Prostate gland (tissue), 2 donors: Measurements from ENCODE around the gene IGSF10. TPM values are rescaled to one million over a fixed set of nuclear protein-coding genes. Genes with fewer than 3 reads are reported as not detected.

Source experiments
- DNase-seq: peaks from one replicate; pipeline ENCODE4 v3.0.0-alpha.2; 2019; ENCODE audit warnings: low spot score
- H3K27ac ChIP-seq, 2 donors: fragments of 200-600 bp; sonication (generic); 2 replicates each; pipeline ENCODE4 v1.5.1; 2017 to 2019
- H3K27me3 ChIP-seq: fragments of 200-600 bp; sonication (generic); replicated peaks from 2 replicates; pipeline ENCODE4 v1.5.1; 2019; ENCODE audit not compliant: insufficient read depth
- H3K36me3 ChIP-seq, 2 donors: fragments of 200-600 bp; sonication (generic); 1 replicate in 1 of 2; 2 replicates in 1 of 2; pipeline versions ENCODE4 v1.5.1 to v1.8.1; 2017 to 2019
- H3K4me1 ChIP-seq: fragments of 200-600 bp; sonication (generic); replicated peaks from 2 replicates; pipeline ENCODE4 v1.5.1; 2019
- H3K4me3 ChIP-seq, 2 donors: fragments of 200-600 bp; sonication (generic); 2 replicates each; pipeline ENCODE4 v1.5.1; 2017 to 2019
- H3K9me3 ChIP-seq: fragments of 200-600 bp; sonication (generic); 2 replicates; pipeline ENCODE4 v1.5.1; 2017
- POLR2A ChIP-seq: fragments of 450-650 bp; IDR thresholded peaks from one replicate; pipeline ENCODE4 v1.6.1; 2016; ENCODE audit warnings: antibody characterized with exemption, mild to moderate bottlenecking
- POLR2AphosphoS5 ChIP-seq: sonication (generic); formaldehyde crosslinking; IDR thresholded peaks from one replicate; pipeline ENCODE4 v1.6.1; 2017; ENCODE audit warnings: antibody characterized with exemption
- WGBS: methylation state at CpG from one replicate; pipeline ENCODE4 v1.1.5; 2018; 5-methylcytosine and 5-hydroxymethylcytosine counted together
- intact Hi-C: fragments of 100-400 bp; cut with DNase I; formaldehyde crosslinking; loops from one replicate; pipeline ENCODE4 v1.14.2; 2022
- total RNA-seq, 2 donors: library from RNA; depleted of rRNA; stranded (reverse); fragments of >200 nt; gene quantifications; one replicate each; pipeline ENCODE4 v1.1.0, GENCODE V29; 2016
- TF ChIP-seq, protein P1 (sequence below), 4 experiments: fragments of 200-600 bp in 2 of 4; fragments of 450-650 bp in 2 of 4; sonication (generic) in 2 of 4; IDR thresholded peaks; 1 replicate in 3 of 4; 2 replicates in 1 of 4; pipeline ENCODE4 v1.5.1; 2016 to 2019; ENCODE audit warnings: antibody characterized with exemption in 4 of 4, mild to moderate bottlenecking in 2 of 4, moderate library complexity in 2 of 4

IGSF10 gene
- total RNA-seq, 2 donors from 2014 or later, result 5.4 TPM; not detected in 1

DNA sequence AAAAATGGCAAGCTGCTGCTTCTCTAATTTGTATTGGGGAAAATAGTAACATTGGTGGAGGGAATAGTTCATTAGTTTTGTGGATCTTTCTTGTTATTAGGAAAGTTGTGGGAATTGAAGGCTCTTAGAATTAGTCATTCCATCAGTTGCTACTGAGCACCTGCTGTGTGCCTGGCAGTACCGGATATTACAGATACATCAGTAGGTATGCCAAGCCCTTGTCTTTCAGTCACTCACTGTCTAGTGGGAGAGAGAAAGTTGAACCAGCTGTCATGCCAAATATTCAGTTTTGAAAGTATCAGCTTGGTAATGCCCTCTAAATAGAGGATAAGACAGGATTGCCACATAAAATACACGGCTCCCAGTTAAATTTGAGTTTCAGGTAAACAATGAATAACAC, 32.5 kb downstream of the IGSF10 start:
- DNase-seq, result no peak
- H3K4me1 ChIP-seq, result no peaks in the 10 kb centered on the region
- no peaks in the 10 kb centered on the region for H3K27me3 ChIP-seq
- no peak for TF ChIP-seq POLR2AphosphoS5
- no peak for TF ChIP-seq POLR2A
- TF ChIP-seq, protein P1, sequence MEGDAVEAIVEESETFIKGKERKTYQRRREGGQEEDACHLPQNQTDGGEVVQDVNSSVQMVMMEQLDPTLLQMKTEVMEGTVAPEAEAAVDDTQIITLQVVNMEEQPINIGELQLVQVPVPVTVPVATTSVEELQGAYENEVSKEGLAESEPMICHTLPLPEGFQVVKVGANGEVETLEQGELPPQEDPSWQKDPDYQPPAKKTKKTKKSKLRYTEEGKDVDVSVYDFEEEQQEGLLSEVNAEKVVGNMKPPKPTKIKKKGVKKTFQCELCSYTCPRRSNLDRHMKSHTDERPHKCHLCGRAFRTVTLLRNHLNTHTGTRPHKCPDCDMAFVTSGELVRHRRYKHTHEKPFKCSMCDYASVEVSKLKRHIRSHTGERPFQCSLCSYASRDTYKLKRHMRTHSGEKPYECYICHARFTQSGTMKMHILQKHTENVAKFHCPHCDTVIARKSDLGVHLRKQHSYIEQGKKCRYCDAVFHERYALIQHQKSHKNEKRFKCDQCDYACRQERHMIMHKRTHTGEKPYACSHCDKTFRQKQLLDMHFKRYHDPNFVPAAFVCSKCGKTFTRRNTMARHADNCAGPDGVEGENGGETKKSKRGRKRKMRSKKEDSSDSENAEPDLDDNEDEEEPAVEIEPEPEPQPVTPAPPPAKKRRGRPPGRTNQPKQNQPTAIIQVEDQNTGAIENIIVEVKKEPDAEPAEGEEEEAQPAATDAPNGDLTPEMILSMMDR (IDR thresholded peaks at IDR 0.05), result no peak
- no peak overlapping the region for H3K27ac ChIP-seq
- no peaks in the 10 kb centered on the region for H3K9me3 ChIP-seq
- 89% methylated on average over 2 of the region's 2 CpGs for WGBS
- intact Hi-C loops, result no loop called here
- H3K4me3 ChIP-seq, result no peak overlapping the region
- H3K36me3 ChIP-seq, result no peaks in the 10 kb centered on the region

DNA sequence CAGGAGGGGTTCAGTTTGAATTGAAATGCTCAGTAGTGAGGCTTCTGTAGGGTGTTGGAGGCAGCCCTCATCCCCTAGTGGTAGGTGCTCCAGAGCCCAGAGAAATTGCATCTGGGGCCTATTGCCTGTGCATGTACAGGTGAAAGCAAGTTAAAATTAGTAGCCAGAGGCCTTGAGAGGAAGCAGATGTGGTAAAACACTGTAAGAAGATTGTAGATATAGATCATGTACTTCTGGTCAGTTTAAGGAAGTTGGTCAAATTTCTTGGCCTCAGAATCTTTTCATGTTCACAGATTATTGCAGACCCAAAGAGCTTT, 34.6 kb downstream of the IGSF10 start:
- H3K36me3 ChIP-seq, result no peaks in the 10 kb centered on the region
- H3K4me3 ChIP-seq, result no peak overlapping the region
- H3K27me3 ChIP-seq, result no peaks in the 10 kb centered on the region
- H3K4me1 ChIP-seq, result no peaks in the 10 kb centered on the region
- no peaks in the 10 kb centered on the region for H3K9me3 ChIP-seq
- intact Hi-C loops, result no loop called here
- no peak overlapping the region for H3K27ac ChIP-seq
- TF ChIP-seq POLR2AphosphoS5, result no peak
- DNase-seq, result no peak

- Histone ChIP-seq H3K36me3 (no peaks in the 10 kb centered on the region), H3K27me3 (no peaks in the 10 kb centered on the region), H3K9me3 (no peaks in the 10 kb centered on the region), H3K4me1 (no peaks in the 10 kb centered on the region), H3K4me3 (no peak overlapping the region), H3K27ac (no peak overlapping the region)
- no peak for DNase-seq
- 75% methylated on average over 4 of the region's 4 CpGs for WGBS
- intact Hi-C loops, result no loop called here
- TF ChIP-seq, protein P1 (IDR thresholded peaks at IDR 0.05), result no peak
Observed at GRCh38 chr3:151425627-151426340, 35.1 kb downstream of the IGSF10 start.

DNA sequence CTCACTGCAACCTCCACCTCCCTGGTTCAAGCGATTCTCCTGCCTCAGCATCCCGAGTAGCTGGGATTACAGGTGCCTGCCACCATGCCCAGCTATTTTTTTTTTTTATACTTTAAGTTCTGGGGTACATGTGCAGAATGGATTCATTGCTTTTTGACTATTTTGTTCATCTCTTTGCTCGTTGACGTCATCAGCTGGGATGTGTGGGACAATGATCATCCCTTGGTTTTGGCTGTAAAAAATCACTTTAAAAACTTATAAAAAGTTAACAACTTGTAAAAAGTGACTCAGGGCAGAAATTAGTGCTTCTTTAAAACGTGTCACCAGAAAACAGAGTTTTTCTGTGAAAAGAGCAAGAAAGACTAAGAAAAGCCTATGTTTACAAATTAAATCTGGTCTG, 37.8 kb downstream of the IGSF10 start:
- H3K4me3 ChIP-seq, result no peak overlapping the region
- H3K27me3 ChIP-seq, result no peaks in the 10 kb centered on the region
- intact Hi-C loops, result no loop called here
- WGBS, result 70% methylated on average over 5 of the region's 5 CpGs
- no peaks in the 10 kb centered on the region for H3K36me3 ChIP-seq
- TF ChIP-seq POLR2A, result no peak
- no peak for TF ChIP-seq POLR2AphosphoS5
- TF ChIP-seq, protein P1 (IDR thresholded peaks at IDR 0.05), result no peak
- no peak overlapping the region for H3K27ac ChIP-seq
- H3K9me3 ChIP-seq, result no peaks in the 10 kb centered on the region
- no peak for DNase-seq
- H3K4me1 ChIP-seq, result no peaks in the 10 kb centered on the region

- Histone ChIP-seq H3K9me3 (no peaks in the 10 kb centered on the region), H3K4me1 (no peaks in the 10 kb centered on the region), H3K27me3 (no peaks in the 10 kb centered on the region), H3K36me3 (no peaks in the 10 kb centered on the region), H3K4me3 (no peak overlapping the region), H3K27ac (no peak overlapping the region)
- DNase-seq, result no peak
- WGBS, result 89% methylated on average over 4 of the region's 4 CpGs
- TF ChIP-seq, protein P1 (IDR thresholded peaks at IDR 0.05), result no peak
- TF ChIP-seq POLR2AphosphoS5 (no peak), POLR2A (no peak)
- intact Hi-C loops, result no loop called here
Observed at GRCh38 chr3:151421938-151422337, 38.9 kb downstream of the IGSF10 start.
